A673 (cell line): ENCODE data around the gene CENPV. TPM values are rescaled to one million over a fixed set of nuclear protein-coding genes. Genes with fewer than 3 reads are reported as not detected.

ENCODE experiments used
- BruUV-seq: library from RNA; stranded (reverse); fragments of 400-500 nt; replicated peaks from 2 replicates; lab custom pipeline; 2021; lab: Mats Ljungman, UMichigan
- CTCF ChIA-PET: fragments of 300-600 bp; sonication (Branson Sonifier 250); formaldehyde crosslinking; loops from one replicate; lab custom pipeline; 2022; ENCODE audit warnings: antibody characterized with exemption; lab: Charles Lee
- POLR2A ChIA-PET: fragments of 300-600 bp; sonication (Branson Sonifier 250); formaldehyde crosslinking; loops from one replicate; lab custom pipeline; 2022; ENCODE audit warnings: antibody characterized with exemption; ENCODE audit not compliant: low non-redundant PET; lab: Charles Lee
- DNase-seq: peaks from one replicate; pipeline ENCODE4 v3.0.0-alpha.2; 2015; ENCODE audit warnings: low spot score
- H3K27ac ChIP-seq: fragments of 200-600 bp; sonication (generic); 2 replicates; pipeline ENCODE4 v1.5.1; 2016; ENCODE audit warnings: mixed run types, low read depth, mild to moderate bottlenecking, mixed read lengths, antibody characterized with exemption, low read length; ENCODE audit not compliant: poor library complexity, severe bottlenecking
- H3K27me3 ChIP-seq: fragments of 200-600 bp; sonication (generic); replicated peaks from 2 replicates; pipeline ENCODE4 v1.6.1; 2017; ENCODE audit warnings: mixed run types, low read depth, mild to moderate bottlenecking, mixed read lengths, antibody characterized with exemption, low read length; ENCODE audit not compliant: insufficient read depth, poor library complexity
- H3K36me3 ChIP-seq: fragments of 200-600 bp; sonication (generic); 2 replicates; pipeline ENCODE4 v1.6.1; 2016; ENCODE audit warnings: mixed run types, mild to moderate bottlenecking, mixed read lengths, antibody characterized with exemption, low read length; ENCODE audit not compliant: insufficient read depth, poor library complexity, severe bottlenecking
- H3K4me1 ChIP-seq: fragments of 200-600 bp; sonication (generic); 2 replicates; pipeline ENCODE4 v1.6.1; 2017; ENCODE audit warnings: mixed run types, mild to moderate bottlenecking, mixed read lengths, antibody characterized with exemption, low read length; ENCODE audit not compliant: insufficient read depth, poor library complexity, severe bottlenecking
- H3K4me3 ChIP-seq: fragments of 200-600 bp; sonication (generic); 2 replicates; pipeline ENCODE4 v1.5.1; 2016; ENCODE audit warnings: low read depth, mixed run types, mild to moderate bottlenecking, mixed read lengths, low read length; ENCODE audit not compliant: poor library complexity, severe bottlenecking
- H3K9me3 ChIP-seq: fragments of 200-600 bp; sonication (generic); 2 replicates; pipeline ENCODE4 v1.6.1; 2016; ENCODE audit warnings: mixed run types, low read depth, mild to moderate bottlenecking, mixed read lengths, antibody characterized with exemption, low read length; ENCODE audit not compliant: poor library complexity, severe bottlenecking
- CTCF ChIP-seq: fragments of 300-800, 200-600 bp; sonication (generic); conservative IDR thresholded peaks from 2 replicates; pipeline ENCODE4 v1.5.1; 2017; ENCODE audit warnings: low read depth, mild to moderate bottlenecking, antibody characterized with exemption, low read length, moderate library complexity, mixed read lengths
- EZH2 ChIP-seq: fragments of 200-600 bp; sonication (generic); IDR thresholded peaks from 2 replicates; pipeline ENCODE4 v1.6.1; 2017; ENCODE audit warnings: borderline replicate concordance, low read depth, mild to moderate bottlenecking, mixed read lengths, antibody characterized with exemption, low read length; ENCODE audit not compliant: poor library complexity, severe bottlenecking
- intact Hi-C: fragments of 100-400 bp; cut with micrococcal nuclease; formaldehyde crosslinking; loops from one replicate; pipeline ENCODE4 v1.10.0; 2022; ENCODE audit not compliant: unreplicated experiment
- total RNA-seq: library from RNA; stranded (reverse); gene quantifications from 2 replicates; pipeline ENCODE4 v1.2.3, GENCODE V29; 2021

Gene CENPV
- total RNA-seq, 1 experiment from 2014 or later = 147 TPM

GRCh38 chr17:16302856-16303255, 50.4 kb downstream of the CENPV start:
- CTCF ChIA-PET = no interaction called here
- no peak for DNase-seq
- Histone ChIP-seq H3K4me1 (no peaks in the 10 kb centered on the region), H3K9me3 (no peaks in the 10 kb centered on the region), H3K27me3 (no peaks in the 10 kb centered on the region), H3K36me3 (no peaks in the 10 kb centered on the region), H3K4me3 (no peak overlapping the region), H3K27ac (no peak overlapping the region)
- BruUV-seq = no TSS peak
- POLR2A ChIA-PET = no interaction called here
- no peak for TF ChIP-seq EZH2
- no peak for TF ChIP-seq CTCF
- intact Hi-C loops = no loop called here

GRCh38 chr17:16301963-16302855, 51.1 kb downstream of the CENPV start:
- ChIA-PET CTCF (no interaction called here), POLR2A (no interaction called here)
- H3K4me3 ChIP-seq = no peak overlapping the region
- no peak for TF ChIP-seq EZH2
- no peak for TF ChIP-seq CTCF
- no TSS peak for BruUV-seq
- no peak overlapping the region for H3K27ac ChIP-seq
- H3K27me3 ChIP-seq = no peaks in the 10 kb centered on the region
- no peaks in the 10 kb centered on the region for H3K9me3 ChIP-seq
- intact Hi-C loops = no loop called here
- no peak for DNase-seq
- H3K4me1 ChIP-seq = no peaks in the 10 kb centered on the region
- H3K36me3 ChIP-seq = no peaks in the 10 kb centered on the region

- no peak for TF ChIP-seq CTCF
- BruUV-seq = no TSS peak
- no peaks in the 10 kb centered on the region for H3K36me3 ChIP-seq
- H3K27ac ChIP-seq = no peak overlapping the region
- no peak for DNase-seq
- ChIA-PET CTCF (no interaction called here), POLR2A (interaction anchor here (0.6 kb wide), 1 partner anchor 376 kb away, joined by 4 read pairs; no protein-coding TSS in a partner anchor)
- intact Hi-C loops = no loop called here
- no peaks in the 10 kb centered on the region for H3K9me3 ChIP-seq
- no peaks in the 10 kb centered on the region for H3K27me3 ChIP-seq
- H3K4me3 ChIP-seq = no peak overlapping the region
- no peaks in the 10 kb centered on the region for H3K4me1 ChIP-seq
Observed at GRCh38 chr17:16300554-16300953, 52.7 kb downstream of the CENPV start.
